GM23248 (cell line): ENCODE data around the gene SLC24A4.

ENCODE experiments used
- EZH2 ChIP-seq: fragments of 200-600 bp; sonication (generic); IDR thresholded peaks from 2 replicates; pipeline ENCODE4 v1.6.1; 2018; ENCODE audit warnings: antibody characterized with exemption, mild to moderate bottlenecking; ENCODE audit not compliant: insufficient read depth, poor library complexity, severe bottlenecking
- EZH2phosphoT487 ChIP-seq: fragments of 200-600 bp; sonication (generic); IDR thresholded peaks from 2 replicates; pipeline ENCODE4 v1.6.1; 2018; ENCODE audit warnings: antibody characterized with exemption, moderate library complexity, mild to moderate bottlenecking, low read depth; ENCODE audit not compliant: insufficient read depth

- no peak for TF ChIP-seq EZH2
- no peak for TF ChIP-seq EZH2phosphoT487
Measured at GRCh38 chr14:92325835-92326234, 2.9 kb downstream of the SLC24A4 start.
